ENCODE results near the gene AHCTF1. TPM values are rescaled to one million over a fixed set of nuclear protein-coding genes. Genes with fewer than 3 reads are reported as not detected.

The AHCTF1 gene, protein sequence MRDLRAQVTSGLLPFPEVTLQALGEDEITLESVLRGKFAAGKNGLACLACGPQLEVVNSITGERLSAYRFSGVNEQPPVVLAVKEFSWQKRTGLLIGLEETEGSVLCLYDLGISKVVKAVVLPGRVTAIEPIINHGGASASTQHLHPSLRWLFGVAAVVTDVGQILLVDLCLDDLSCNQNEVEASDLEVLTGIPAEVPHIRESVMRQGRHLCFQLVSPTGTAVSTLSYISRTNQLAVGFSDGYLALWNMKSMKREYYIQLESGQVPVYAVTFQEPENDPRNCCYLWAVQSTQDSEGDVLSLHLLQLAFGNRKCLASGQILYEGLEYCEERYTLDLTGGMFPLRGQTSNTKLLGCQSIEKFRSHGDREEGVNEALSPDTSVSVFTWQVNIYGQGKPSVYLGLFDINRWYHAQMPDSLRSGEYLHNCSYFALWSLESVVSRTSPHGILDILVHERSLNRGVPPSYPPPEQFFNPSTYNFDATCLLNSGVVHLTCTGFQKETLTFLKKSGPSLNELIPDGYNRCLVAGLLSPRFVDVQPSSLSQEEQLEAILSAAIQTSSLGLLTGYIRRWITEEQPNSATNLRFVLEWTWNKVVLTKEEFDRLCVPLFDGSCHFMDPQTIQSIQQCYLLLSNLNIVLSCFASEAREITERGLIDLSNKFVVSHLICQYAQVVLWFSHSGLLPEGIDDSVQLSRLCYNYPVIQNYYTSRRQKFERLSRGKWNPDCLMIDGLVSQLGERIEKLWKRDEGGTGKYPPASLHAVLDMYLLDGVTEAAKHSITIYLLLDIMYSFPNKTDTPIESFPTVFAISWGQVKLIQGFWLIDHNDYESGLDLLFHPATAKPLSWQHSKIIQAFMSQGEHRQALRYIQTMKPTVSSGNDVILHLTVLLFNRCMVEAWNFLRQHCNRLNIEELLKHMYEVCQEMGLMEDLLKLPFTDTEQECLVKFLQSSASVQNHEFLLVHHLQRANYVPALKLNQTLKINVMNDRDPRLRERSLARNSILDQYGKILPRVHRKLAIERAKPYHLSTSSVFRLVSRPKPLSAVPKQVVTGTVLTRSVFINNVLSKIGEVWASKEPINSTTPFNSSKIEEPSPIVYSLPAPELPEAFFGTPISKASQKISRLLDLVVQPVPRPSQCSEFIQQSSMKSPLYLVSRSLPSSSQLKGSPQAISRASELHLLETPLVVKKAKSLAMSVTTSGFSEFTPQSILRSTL (N-terminal part only)
- 21.3 to 34.6 TPM (median 24.8 TPM) in 3 replicates for total RNA-seq
- long read RNA-seq, full-length matches to known transcripts, result 14 of 26 reads
- long read RNA-seq, partial matches to known transcripts, result 10 of 26 reads
- long read RNA-seq, other reads (novel, unspliced or antisense), result 2 of 26 reads

DNA sequence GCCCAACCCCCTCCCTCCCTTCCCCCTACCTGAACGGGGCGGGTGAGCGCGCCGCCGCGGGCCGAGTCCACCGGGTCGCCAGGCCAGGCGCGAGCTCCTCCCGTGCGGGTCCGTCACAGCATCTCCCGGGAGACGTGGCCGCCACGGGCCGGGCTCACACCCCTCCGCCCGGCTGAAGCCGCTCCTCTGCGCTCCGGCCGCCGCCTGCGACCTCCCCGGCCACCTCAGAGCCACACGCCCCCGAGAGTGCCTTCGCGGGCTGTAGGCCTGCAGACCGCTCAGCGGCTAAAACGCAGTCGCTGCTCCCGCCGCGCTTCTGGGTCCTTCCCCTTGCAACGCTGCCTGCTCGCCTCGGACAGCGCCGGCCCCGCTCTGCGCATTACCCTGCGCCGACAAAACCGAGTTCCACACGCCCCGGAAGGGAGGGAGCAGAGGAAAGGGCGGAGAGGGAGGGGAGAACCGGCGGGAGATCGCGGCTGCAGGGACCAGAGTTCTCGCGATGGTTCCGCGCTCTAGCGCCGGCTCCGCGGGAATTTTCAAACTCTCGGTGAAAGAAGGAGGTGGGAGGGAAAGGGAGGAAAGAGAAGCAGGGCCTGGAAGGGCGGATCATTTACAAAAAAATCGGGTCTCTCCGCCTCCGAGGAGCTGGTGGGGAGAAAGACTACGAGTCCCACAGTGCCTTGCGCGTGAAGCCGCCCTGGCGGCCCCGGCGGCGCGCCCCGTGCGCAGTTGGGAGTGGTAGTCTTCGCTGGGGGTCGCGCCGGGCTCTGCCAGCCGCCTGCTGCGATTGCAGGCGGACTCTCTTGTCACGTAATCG is at the start of gene AHCTF1:
Gene AHCTF1, minus strand, starts transcription at position 400 of the 817 bp plus-strand sequence. CDS start 13,578 bp downstream, outside the sequence.
- peak; percentile 98 for DNase-seq (ENCODE audit: low spot score)
- H3K4me1 Mint-ChIP-seq (ENCODE audit: low read depth), result peaks cover 31% of the 10 kb centered on the region
- peak within 1 kb of the TSS; percentile 95 for H3K27ac Mint-ChIP-seq (ENCODE audit: unreplicated experiment)
- peak within 1 kb of the TSS; percentile 92 for H3K4me3 Mint-ChIP-seq (ENCODE audit: unreplicated experiment)
- no peaks in the 10 kb centered on the region for H3K27me3 Mint-ChIP-seq (ENCODE audit: low read depth)
- TF ChIP-seq, protein P1, sequence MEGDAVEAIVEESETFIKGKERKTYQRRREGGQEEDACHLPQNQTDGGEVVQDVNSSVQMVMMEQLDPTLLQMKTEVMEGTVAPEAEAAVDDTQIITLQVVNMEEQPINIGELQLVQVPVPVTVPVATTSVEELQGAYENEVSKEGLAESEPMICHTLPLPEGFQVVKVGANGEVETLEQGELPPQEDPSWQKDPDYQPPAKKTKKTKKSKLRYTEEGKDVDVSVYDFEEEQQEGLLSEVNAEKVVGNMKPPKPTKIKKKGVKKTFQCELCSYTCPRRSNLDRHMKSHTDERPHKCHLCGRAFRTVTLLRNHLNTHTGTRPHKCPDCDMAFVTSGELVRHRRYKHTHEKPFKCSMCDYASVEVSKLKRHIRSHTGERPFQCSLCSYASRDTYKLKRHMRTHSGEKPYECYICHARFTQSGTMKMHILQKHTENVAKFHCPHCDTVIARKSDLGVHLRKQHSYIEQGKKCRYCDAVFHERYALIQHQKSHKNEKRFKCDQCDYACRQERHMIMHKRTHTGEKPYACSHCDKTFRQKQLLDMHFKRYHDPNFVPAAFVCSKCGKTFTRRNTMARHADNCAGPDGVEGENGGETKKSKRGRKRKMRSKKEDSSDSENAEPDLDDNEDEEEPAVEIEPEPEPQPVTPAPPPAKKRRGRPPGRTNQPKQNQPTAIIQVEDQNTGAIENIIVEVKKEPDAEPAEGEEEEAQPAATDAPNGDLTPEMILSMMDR (IDR thresholded peaks at IDR 0.05), result no peak
- no peaks in the 10 kb centered on the region for H3K9me3 Mint-ChIP-seq (ENCODE audit: low read depth)
- peaks cover 1% of the 10 kb centered on the region for H3K36me3 Mint-ChIP-seq (ENCODE audit: low read depth)

DNA sequence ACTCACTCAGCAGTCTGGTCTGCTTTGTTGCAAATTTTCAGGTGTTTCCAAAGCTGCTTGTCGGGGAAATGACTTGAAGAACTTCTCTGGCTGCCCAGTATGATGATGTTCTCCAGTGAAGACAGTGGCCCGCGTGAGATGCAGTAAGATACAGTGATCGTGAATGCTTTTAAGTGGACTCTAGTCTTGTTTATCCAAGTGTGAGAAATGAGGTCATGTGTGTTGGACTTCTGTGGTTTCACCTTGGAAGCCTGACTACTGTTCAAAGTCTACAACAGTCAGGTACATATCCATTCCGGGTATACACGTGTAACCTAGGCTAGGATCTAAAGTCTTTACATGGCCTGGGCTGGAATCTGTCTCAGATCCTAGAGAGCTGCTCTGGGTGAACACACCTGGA is 47.0 kb upstream of the AHCTF1 start:
- TF ChIP-seq, protein P1 (IDR thresholded peaks at IDR 0.05), result no peak
- no peak for DNase-seq (ENCODE audit: low spot score)
- Mint-ChIP-seq H3K4me1 (ENCODE audit: low read depth) (no peaks in the 10 kb centered on the region), H3K9me3 (ENCODE audit: low read depth) (peaks cover 64% of the 10 kb centered on the region), H3K4me3 (ENCODE audit: unreplicated experiment) (no peak overlapping the region), H3K36me3 (ENCODE audit: low read depth) (peaks cover 41% of the 10 kb centered on the region), H3K27me3 (ENCODE audit: low read depth) (no peaks in the 10 kb centered on the region), H3K27ac (ENCODE audit: unreplicated experiment) (no peak overlapping the region)

DNA sequence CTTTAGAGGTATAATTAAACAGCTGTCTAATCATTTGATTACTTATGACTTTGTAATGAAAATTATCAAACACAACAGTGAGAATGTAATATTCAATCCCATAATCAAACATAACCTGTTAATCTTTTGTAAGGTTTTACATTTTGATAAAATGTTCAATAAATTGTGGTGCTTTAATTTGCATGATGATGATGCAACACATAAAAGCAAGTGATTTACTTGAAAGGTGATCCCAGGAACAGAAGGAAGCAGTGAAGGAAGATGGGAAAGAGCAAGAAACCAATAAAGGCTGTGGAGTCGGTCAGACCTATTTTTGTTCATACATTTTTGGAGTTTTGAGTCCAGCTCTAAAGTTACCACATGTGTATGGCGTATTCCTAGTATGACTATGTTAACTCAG is 46.5 kb upstream of the AHCTF1 start:
- peaks cover 69% of the 10 kb centered on the region for H3K9me3 Mint-ChIP-seq (ENCODE audit: low read depth)
- DNase-seq (ENCODE audit: low spot score), result no peak
- H3K36me3 Mint-ChIP-seq (ENCODE audit: low read depth), result peaks cover 41% of the 10 kb centered on the region
- H3K27me3 Mint-ChIP-seq (ENCODE audit: low read depth), result no peaks in the 10 kb centered on the region
- no peaks in the 10 kb centered on the region for H3K4me1 Mint-ChIP-seq (ENCODE audit: low read depth)
- no peak overlapping the region for H3K4me3 Mint-ChIP-seq (ENCODE audit: unreplicated experiment)
- H3K27ac Mint-ChIP-seq (ENCODE audit: unreplicated experiment), result no peak overlapping the region
- TF ChIP-seq, protein P1 (IDR thresholded peaks at IDR 0.05), result no peak

DNA sequence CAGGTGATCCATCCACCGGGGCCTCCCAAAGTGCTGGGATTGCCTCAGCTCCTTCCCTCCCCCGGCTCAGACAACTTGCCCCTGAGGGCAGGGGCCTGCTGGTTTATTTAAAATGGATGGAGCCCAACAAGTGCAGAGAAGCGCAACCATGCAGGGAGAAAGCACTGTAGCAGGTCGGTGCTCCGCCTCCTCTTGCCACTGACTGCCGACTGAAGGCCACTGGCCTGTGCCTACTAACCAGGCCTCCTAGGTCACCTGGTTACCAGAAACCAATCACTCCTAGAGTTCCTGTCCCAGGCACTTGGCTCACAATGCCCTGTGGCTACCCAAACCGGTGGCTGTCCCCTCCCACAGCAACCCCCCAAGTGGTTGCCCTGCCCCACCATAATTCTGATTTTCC is 40.2 kb upstream of the AHCTF1 start:
- H3K36me3 Mint-ChIP-seq (ENCODE audit: low read depth), result peaks cover 13% of the 10 kb centered on the region
- no peaks in the 10 kb centered on the region for H3K27me3 Mint-ChIP-seq (ENCODE audit: low read depth)
- no peaks in the 10 kb centered on the region for H3K4me1 Mint-ChIP-seq (ENCODE audit: low read depth)
- TF ChIP-seq, protein P1 (IDR thresholded peaks at IDR 0.05), result no peak
- no peak overlapping the region for H3K27ac Mint-ChIP-seq (ENCODE audit: unreplicated experiment)
- H3K9me3 Mint-ChIP-seq (ENCODE audit: low read depth), result peaks cover 55% of the 10 kb centered on the region
- no peak overlapping the region for H3K4me3 Mint-ChIP-seq (ENCODE audit: unreplicated experiment)
- no peak for DNase-seq (ENCODE audit: low spot score)

Measured in chondrocyte (in vitro differentiated cells).